HepG2 (cell line): ENCODE measurements around the gene EXOC7. TPM values are rescaled to one million over a fixed set of nuclear protein-coding genes. Genes with fewer than 3 reads are reported as not detected.

Experiments
- BCL6 ChIP-seq: IDR thresholded peaks from 2 replicates; pipeline ENCODE4 v1.6.1; 2016; ENCODE audit warnings: missing genetic modification reagents, missing compliant biosample characterization
- DMAP1 ChIP-seq: IDR thresholded peaks from 2 replicates; pipeline ENCODE4 v1.6.1; 2016
- ERF ChIP-seq: IDR thresholded peaks from 2 replicates; pipeline ENCODE4 v1.6.1; 2018; ENCODE audit warnings: missing biosample characterization, missing genetic modification reagents
- FOXA1 ChIP-seq, 2 experiments: fragments of 450-650 bp in 1 of 2; sonication (generic) in 1 of 2; formaldehyde crosslinking in 1 of 2; IDR thresholded peaks; 2 replicates each; pipeline versions ENCODE4 v1.4.0 to v1.6.1; 2016 to 2020; ENCODE audit warnings: missing genetic modification reagents in 1 of 2
- KDM2A ChIP-seq: sonication (generic); formaldehyde crosslinking; IDR thresholded peaks from 2 replicates; pipeline ENCODE4 v1.4.0; 2020; ENCODE audit warnings: low read depth, missing genetic modification reagents, borderline replicate concordance
- KMT2B ChIP-seq: IDR thresholded peaks from 2 replicates; pipeline ENCODE4 v1.6.1; 2016; ENCODE audit warnings: missing genetic modification reagents, missing compliant biosample characterization
- MAZ ChIP-seq, 2 experiments: sonication (generic) in 1 of 2; formaldehyde crosslinking in 1 of 2; IDR thresholded peaks; 2 replicates each; pipeline versions ENCODE4 v1.5.0 to v1.6.1; 2012 to 2020; ENCODE audit warnings: low read depth in 2 of 2, mild to moderate bottlenecking in 2 of 2, borderline replicate concordance in 1 of 2, improper control_type of control experiment in 1 of 2, low read length in 1 of 2, missing genetic modification reagents in 1 of 2, moderate library complexity in 1 of 2
- MIER2 ChIP-seq: IDR thresholded peaks from 2 replicates; pipeline ENCODE4 v1.6.1; 2016; ENCODE audit warnings: missing biosample characterization, missing genetic modification reagents
- NFYC ChIP-seq: IDR thresholded peaks from 2 replicates; pipeline ENCODE4 v1.6.1; 2016; ENCODE audit warnings: missing genetic modification reagents, missing compliant biosample characterization
- PCBP1 ChIP-seq: fragments of 200-400 bp; formaldehyde crosslinking; IDR thresholded peaks from 2 replicates; pipeline ENCODE4 v1.6.1; 2017; ENCODE audit warnings: mild to moderate bottlenecking, low read depth, low read length, borderline replicate concordance
- PRMT3 ChIP-seq: sonication (generic); formaldehyde crosslinking; IDR thresholded peaks from 2 replicates; pipeline ENCODE4 v1.8.1; 2022; ENCODE audit warnings: low read depth, mild to moderate bottlenecking, moderate library complexity, missing genetic modification reagents, borderline replicate concordance
- RAD21 ChIP-seq: fragments of 450-650 bp; formaldehyde crosslinking; IDR thresholded peaks from 2 replicates; pipeline ENCODE4 v1.5.0; 2020; ENCODE audit warnings: mild to moderate bottlenecking
- REPIN1 ChIP-seq: sonication (generic); formaldehyde crosslinking; IDR thresholded peaks from 2 replicates; pipeline ENCODE4 v1.8.0; 2022; ENCODE audit warnings: missing genetic modification reagents, low read depth, mild to moderate bottlenecking, borderline replicate concordance
- SP2 ChIP-seq: sonication (generic); formaldehyde crosslinking; IDR thresholded peaks from 2 replicates; pipeline ENCODE4 v1.5.1; 2020; ENCODE audit warnings: mild to moderate bottlenecking, missing genetic modification reagents
- SP4 ChIP-seq: sonication (generic); formaldehyde crosslinking; IDR thresholded peaks from 2 replicates; pipeline ENCODE4 v1.8.1; 2023; ENCODE audit warnings: mild to moderate bottlenecking, missing genetic modification reagents
- SYNCRIP ChIP-seq: fragments of 200-400 bp; formaldehyde crosslinking; IDR thresholded peaks from 2 replicates; pipeline ENCODE4 v1.6.1; 2018; ENCODE audit warnings: mild to moderate bottlenecking, low read depth, low read length; ENCODE audit not compliant: insufficient read depth
- XRCC5 ChIP-seq: fragments of 200-400 bp; formaldehyde crosslinking; optimal IDR thresholded peaks from 2 replicates; pipeline ENCODE3; 2017; ENCODE audit warnings: mild to moderate bottlenecking, low read length
- ZNF101 ChIP-seq: sonication (generic); formaldehyde crosslinking; IDR thresholded peaks from 2 replicates; pipeline ENCODE4 v1.4.0; 2020; ENCODE audit warnings: mild to moderate bottlenecking, low read depth, missing genetic modification reagents, borderline replicate concordance
- ZNF251 ChIP-seq: sonication (generic); formaldehyde crosslinking; IDR thresholded peaks from 2 replicates; pipeline ENCODE4 v1.9.0; 2021; ENCODE audit warnings: mild to moderate bottlenecking, missing genetic modification reagents
- ZNF382 ChIP-seq: sonication (generic); formaldehyde crosslinking; IDR thresholded peaks from 2 replicates; pipeline ENCODE4 v1.5.0; 2020; ENCODE audit warnings: missing genetic modification reagents, mild to moderate bottlenecking, borderline replicate concordance
- ZNF431 ChIP-seq: sonication (generic); formaldehyde crosslinking; IDR thresholded peaks from 2 replicates; pipeline ENCODE4 v1.9.0; 2022; ENCODE audit warnings: missing genetic modification reagents, low read depth, mild to moderate bottlenecking, borderline replicate concordance
- ZNF564 ChIP-seq: sonication (generic); formaldehyde crosslinking; IDR thresholded peaks from 2 replicates; pipeline ENCODE4 v1.8.1; 2023; ENCODE audit warnings: mild to moderate bottlenecking, missing genetic modification reagents
- ZNF782 ChIP-seq: sonication (generic); formaldehyde crosslinking; IDR thresholded peaks from 2 replicates; pipeline ENCODE4 v1.4.0; 2020; ENCODE audit warnings: missing genetic modification reagents, mild to moderate bottlenecking, borderline replicate concordance
- ZNF878 ChIP-seq: sonication (generic); formaldehyde crosslinking; IDR thresholded peaks from 2 replicates; pipeline ENCODE4 v1.8.1; 2023; ENCODE audit warnings: mild to moderate bottlenecking, missing genetic modification reagents, moderate library complexity
- polyA plus RNA-seq, 8 experiments: library from polyadenylated mRNA; depleted of rRNA in 3 of 8; stranded (reverse) in 7 of 8; unstranded in 1 of 8; fragments of >200 nt; fragmentation: Illumina TruSeq in 4 of 8; extraction: Trizol in 4 of 8; gene quantifications; 2 replicates each; pipeline versions ENCODE4 v1.2.1 to v1.2.3, GENCODE V29; 2011 to 2016; ENCODE audit warnings: low read depth in 4 of 8, missing spikeins in 1 of 8, mixed read lengths in 1 of 8; ENCODE audit not compliant: insufficient read depth in 1 of 8
- total RNA-seq, 5 experiments: library from RNA; depleted of rRNA; stranded (reverse); fragments of >200 nt; fragmentation: Illumina TruSeq; extraction: Trizol; gene quantifications; 2 replicates each; pipeline ENCODE4 v1.2.3, GENCODE V29; 2016; ENCODE audit warnings: low read depth in 1 of 5
- TF ChIP-seq, protein P1 (sequence below): sonication (generic); formaldehyde crosslinking; IDR thresholded peaks from 2 replicates; pipeline ENCODE4 v1.9.0; 2022; ENCODE audit warnings: low read depth, missing genetic modification reagents
- TF ChIP-seq, protein P2 (sequence below): IDR thresholded peaks from 2 replicates; pipeline ENCODE4 v1.6.1; 2018; ENCODE audit warnings: missing genetic modification reagents
- TF ChIP-seq, protein P3 (sequence below): sonication (generic); formaldehyde crosslinking; IDR thresholded peaks from 2 replicates; pipeline ENCODE4 v1.4.0; 2020; ENCODE audit warnings: mild to moderate bottlenecking, missing genetic modification reagents

The EXOC7 gene
- total and polyA plus RNA-seq, 2 of the 13 experiments (the other 11 are each of a cell fraction or from before 2014, with no cell fraction given): 86.9 to 116 TPM

DNA sequence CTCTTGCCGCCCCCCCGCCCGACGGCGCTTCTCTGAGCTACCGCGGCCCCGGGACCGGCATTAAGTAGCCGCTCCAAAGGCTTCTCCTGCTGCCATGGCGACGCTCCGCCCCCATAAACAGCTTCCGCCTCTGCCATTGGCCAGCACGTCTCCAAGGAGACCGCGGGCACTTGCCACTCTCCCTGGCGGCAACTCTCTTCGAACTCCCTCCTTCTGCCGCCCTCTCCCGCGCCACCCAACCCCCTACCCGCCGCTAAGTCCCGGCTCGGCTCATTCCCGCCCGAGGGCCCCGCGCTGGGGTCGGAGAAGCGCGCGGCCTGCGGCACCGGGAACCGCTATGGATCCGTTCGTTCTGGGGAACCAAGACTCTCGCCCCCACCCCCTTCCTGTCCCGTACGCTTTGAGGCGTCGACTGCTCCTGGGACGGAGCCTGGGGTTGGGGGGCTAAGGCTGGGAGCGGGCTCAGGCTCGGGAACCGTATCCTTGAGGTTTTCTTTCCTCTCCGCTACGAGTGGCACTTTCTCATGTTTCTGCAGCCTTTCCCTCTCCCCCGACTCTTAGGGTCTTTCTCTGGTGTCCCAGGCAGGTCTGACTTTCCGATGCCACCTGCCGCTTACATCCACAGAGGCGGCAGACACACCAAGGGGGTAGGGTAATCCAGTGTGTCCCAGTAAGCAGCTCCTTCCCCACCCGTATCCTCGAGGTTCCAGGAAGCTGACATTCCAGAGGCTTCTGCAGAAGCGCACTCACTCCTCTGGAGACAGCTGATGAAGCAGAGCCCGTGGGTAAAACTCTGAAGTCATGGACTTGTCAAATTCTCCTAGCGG is 37.8 kb upstream of the EXOC7 start, which contains the start of gene FOXJ1 (continued):
- TF ChIP-seq, protein P1, sequence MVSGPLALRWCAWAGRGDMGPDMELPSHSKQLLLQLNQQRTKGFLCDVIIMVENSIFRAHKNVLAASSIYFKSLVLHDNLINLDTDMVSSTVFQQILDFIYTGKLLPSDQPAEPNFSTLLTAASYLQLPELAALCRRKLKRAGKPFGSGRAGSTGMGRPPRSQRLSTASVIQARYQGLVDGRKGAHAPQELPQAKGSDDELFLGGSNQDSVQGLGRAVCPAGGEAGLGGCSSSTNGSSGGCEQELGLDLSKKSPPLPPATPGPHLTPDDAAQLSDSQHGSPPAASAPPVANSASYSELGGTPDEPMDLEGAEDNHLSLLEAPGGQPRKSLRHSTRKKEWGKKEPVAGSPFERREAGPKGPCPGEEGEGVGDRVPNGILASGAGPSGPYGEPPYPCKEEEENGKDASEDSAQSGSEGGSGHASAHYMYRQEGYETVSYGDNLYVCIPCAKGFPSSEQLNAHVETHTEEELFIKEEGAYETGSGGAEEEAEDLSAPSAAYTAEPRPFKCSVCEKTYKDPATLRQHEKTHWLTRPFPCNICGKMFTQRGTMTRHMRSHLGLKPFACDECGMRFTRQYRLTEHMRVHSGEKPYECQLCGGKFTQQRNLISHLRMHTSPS: peak; percentile 67; the same call in 1 of the 2 replicates
- TF ChIP-seq PCBP1 (peak; percentile 75; the same call in 1 of the 2 replicates), BCL6 (CRISPR knock-in tag) (peak; percentile 47; the same call in 1 of the 2 replicates), ZNF382 (no peak), KMT2B (CRISPR knock-in tag) (peak; percentile 51; the same call in 1 of the 2 replicates), NFYC (CRISPR knock-in tag) (peak; percentile 96), KDM2A (CRISPR knock-in tag) (peak; percentile 77; the same call in 1 of the 2 replicates), ZNF431 (CRISPR knock-in tag) (no peak), ZNF101 (CRISPR knock-in tag) (no peak), SYNCRIP (no peak), XRCC5 (peak; percentile 75), RAD21 (CRISPR knock-in tag) (0 out of 2 replicates have a peak, but pooled peaks have one; percentile 31), ZNF782 (CRISPR knock-in tag) (no peak), SP4 (CRISPR knock-in tag) (peak; percentile 96), PRMT3 (CRISPR knock-in tag) (no peak), ZNF878 (CRISPR knock-in tag) (no peak), MIER2 (CRISPR knock-in tag) (no peak), ZNF251 (CRISPR knock-in tag) (0 out of 2 replicates have a peak, but pooled peaks have one; percentile 56), DMAP1 (CRISPR knock-in tag) (no peak), SP2 (CRISPR knock-in tag) (peak; percentile 69), REPIN1 (CRISPR knock-in tag) (no peak; the same call in 1 of the 2 replicates), MAZ (IDR thresholded peaks at IDR 0.05; ENCODE audit: borderline replicate concordance, low read depth, low read length) (no peak; the same call in 1 of the 2 replicates), MAZ (CRISPR knock-in tag; IDR thresholded peaks at IDR 0.05; ENCODE audit: low read depth) (peak; percentile 78), ZNF564 (CRISPR knock-in tag) (no peak), ERF (0 out of 2 replicates have a peak, but pooled peaks have one; percentile 62), FOXA1 (IDR thresholded peaks at IDR 0.05) (no peak), FOXA1 (CRISPR knock-in tag; IDR thresholded peaks at IDR 0.05) (no peak)
- TF ChIP-seq, protein P2, sequence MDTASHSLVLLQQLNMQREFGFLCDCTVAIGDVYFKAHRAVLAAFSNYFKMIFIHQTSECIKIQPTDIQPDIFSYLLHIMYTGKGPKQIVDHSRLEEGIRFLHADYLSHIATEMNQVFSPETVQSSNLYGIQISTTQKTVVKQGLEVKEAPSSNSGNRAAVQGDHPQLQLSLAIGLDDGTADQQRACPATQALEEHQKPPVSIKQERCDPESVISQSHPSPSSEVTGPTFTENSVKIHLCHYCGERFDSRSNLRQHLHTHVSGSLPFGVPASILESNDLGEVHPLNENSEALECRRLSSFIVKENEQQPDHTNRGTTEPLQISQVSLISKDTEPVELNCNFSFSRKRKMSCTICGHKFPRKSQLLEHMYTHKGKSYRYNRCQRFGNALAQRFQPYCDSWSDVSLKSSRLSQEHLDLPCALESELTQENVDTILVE (CRISPR knock-in tag): 0 out of 2 replicates have a peak, but pooled peaks have one; percentile 48
- TF ChIP-seq, protein P3, sequence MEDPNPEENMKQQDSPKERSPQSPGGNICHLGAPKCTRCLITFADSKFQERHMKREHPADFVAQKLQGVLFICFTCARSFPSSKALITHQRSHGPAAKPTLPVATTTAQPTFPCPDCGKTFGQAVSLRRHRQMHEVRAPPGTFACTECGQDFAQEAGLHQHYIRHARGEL (CRISPR knock-in tag): peak; percentile 56; the same call in 1 of the 2 replicates
